GM10847 (cell line): ENCODE data around the gene TDRD12.

Experiments
- POLR2A ChIP-seq: IDR thresholded peaks from 2 replicates; pipeline ENCODE4 v1.6.1; 2011; ENCODE audit not compliant: insufficient read length; ENCODE audit errors: extremely low read depth

TDRD12 gene

DNA sequence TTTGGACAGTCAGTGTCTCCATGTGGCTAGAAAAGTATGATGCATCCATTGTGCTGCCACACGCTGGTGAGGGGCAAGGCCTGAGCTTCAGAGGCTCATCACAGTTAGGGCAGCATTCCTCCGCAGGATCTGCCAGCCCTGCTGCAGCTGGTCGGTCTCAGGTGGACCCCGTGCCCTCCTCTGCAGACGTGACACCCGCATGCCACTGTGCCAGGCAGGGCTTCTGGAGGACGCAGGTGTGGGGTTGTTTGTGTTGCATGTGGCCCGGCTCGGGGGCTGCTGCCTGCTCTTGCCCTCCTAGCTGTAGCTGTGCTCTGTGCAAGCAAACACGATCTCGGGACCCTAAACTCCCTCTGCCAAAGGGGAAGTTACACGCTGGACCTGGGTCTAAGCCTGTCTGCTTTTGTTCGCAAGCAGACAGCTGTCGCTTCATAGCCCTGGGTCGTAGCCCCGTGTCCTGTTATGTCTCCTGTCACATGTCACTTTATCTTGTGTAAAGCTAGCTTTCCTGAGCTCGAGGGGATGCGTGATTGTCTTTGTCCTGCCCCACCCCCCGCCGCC lies 104.7 kb downstream of the TDRD12 start:
- no peak for TF ChIP-seq POLR2A

DNA sequence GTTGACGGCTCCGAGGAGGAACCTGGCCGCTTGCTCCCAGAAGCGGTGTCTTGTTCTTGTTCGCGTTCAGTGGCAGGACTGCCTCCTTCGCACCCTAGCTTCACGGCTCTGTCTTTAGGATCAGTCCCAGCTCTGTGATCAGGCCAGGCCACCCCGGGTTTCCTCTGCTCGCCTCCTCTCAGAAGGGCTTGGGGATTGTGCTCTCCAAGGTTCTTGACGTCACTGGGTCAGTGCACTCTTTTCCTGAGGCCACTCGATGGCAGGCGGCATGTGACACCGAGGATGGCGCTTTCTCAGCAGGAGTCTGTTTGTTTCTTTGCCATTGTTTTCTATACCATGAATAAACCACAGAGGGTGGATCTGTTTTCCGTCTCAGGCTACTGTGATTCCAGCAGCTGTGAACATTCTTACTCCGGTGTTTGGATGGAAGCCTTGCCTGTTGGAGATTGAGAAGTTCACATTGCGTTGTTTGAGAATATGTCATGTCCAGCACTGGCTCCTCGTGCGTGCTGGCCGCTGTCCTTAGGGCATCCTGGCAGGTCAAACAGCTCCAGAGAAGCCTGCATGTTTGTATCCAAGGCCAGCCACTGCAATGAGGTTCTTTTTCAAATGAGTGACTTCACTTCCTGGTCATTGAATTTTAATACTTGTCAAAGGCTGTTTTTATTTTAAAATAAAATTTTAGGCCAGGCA lies 105.5 kb downstream of the TDRD12 start:
- TF ChIP-seq POLR2A: no peak

DNA sequence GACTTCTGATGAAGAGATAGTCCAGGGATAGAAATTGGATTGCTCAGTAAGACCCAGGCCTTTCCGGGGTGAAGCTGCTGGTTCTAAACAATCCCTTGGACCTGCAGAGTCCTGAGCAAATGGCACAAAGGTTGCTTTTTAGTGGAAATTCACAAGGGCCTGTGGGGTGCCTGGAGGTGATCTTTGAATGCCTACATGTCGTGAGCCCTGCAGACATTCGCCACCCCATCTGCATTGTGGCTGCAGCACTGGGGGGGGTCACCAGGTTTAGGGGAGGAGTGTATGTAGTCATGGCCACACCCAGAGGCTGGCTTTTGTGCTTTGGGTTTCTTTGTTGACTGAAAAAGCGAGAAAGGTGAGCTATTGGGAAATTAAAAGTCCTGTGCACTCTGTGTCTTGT lies 108.6 kb downstream of the TDRD12 start:
- no peak for TF ChIP-seq POLR2A

DNA sequence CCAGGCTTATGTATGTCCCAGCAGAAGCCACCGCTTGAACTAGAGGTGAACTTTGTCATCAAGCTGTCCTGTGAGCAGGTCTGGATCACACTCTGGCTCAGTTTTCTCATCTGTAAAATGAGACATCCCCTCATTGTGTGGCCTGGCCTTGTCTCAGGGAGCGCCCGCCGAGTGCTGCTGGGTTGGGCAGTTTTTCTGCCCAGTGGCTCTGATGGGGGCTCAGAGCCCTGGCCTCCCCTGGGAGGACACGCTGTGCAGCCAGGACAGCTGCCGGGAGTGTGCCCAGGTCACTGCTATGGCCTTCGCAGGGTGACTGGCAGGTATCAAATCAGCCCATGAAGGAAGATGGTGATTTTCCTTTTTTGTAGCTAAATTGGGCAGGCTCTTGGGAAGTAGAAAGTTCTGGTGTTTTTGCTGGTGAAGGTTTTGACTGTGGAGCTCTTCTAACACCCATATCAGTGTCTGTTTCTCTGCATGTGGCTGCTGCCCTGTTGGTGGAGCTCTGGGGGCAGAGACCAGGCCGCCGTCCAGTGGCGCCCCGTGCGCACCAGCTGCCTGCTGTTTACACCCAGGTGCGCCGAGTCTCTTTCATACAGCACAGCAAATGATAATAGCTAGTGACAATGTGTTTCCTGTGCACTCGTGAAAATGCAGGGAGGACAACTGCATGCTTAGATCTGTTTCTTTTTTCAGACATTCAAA lies 109.2 kb downstream of the TDRD12 start:
- TF ChIP-seq POLR2A: no peak

DNA sequence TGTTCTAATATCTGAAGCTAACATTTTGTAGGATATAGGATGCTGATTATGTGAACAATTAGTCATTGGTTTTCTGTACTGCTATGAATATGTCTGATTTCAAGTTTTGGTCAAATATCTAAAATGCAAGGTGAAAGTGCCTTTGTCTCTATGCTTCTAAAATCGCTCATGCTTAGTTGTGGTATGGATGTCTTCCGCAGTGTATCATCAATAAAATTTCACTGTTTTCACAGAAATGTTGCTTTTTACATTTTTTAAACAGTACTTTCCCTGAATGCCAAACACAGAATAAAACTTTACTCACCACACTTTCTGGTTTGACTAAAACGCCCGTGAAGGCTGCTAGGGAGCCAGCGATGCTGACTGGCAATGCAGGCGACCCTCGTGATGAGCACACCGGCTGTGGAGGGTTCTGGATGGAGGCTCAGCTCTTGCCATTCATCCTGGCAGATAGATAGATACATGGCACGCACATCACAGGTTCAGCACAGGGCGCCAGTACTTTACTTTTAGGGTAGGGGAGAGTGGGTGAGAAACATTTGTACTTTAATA lies 109.9 kb downstream of the TDRD12 start:
- TF ChIP-seq POLR2A: no peak

DNA sequence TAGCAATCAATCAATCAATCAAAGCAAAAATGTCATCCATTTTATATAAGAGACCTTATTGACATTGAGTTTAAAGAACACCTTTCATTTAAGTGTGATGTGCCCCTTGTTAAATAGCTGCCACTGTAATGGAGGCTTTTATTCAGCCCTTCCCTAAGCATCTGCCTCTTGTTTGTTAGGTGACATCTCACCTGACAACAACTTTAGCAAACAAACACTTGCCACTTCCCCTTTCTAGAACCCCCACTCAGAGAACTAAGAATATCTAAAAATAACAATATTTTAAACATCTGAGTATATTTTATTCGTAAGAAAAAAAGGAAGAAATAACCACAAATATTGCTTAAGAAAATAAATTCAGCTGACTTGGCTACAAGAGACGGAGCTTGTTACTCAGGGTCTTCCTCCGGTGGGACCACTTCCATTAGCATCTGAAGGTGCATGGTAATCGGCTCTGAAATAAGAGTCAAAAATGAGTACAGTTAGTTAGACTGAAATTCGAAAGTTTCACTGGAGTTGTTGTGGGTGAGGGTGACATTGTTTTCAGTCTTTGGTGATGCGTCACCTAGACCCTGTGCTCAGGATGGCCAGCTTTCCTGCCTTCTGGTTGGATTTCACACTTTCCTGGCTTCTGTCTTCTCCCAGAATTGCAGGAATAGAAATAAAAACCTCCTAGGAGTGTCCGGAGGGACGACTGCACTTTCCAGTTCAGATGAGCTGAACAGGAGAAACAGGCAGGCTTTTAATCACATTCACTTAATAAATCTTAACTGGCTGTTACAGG lies 110.9 kb downstream of the TDRD12 start:
- TF ChIP-seq POLR2A: no peak

DNA sequence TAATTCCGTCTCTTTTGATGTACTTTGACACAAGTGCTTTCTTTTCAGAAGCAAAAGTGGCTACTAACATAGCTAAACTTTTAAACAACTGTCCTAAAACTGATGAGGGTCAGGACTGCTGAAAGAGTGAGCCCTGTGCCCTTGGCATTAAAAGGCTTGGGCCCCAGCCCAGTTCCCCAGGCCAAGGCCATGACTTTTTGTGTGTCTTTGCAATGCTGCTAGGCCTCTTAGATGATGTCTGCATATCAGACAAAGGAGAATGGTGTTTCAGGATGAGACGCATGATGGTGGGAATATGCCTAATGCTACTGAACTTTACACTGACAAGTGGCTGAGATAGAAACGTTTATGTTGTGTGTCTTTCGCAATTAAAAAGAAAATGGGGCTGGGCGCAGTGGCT lies 112.0 kb downstream of the TDRD12 start:
- TF ChIP-seq POLR2A: no peak

DNA sequence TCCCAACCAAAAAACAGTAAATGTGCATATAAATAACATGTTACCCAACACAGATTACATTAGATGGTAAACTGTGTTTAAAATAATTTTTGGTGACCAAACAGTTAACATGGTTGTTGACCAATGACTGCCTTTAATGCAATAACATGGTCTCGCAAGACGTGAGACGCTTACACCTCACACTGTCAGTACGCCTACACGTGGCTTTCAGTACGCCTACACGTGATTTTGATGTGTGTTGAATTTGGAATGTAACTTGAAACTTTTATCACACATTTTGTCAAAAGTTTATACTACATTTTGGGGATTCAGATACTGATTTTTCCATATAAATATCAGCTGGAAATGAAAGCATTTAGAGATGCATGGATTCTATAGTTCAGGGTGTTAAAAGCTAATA lies 118.0 kb downstream of the TDRD12 start:
- TF ChIP-seq POLR2A: no peak

DNA sequence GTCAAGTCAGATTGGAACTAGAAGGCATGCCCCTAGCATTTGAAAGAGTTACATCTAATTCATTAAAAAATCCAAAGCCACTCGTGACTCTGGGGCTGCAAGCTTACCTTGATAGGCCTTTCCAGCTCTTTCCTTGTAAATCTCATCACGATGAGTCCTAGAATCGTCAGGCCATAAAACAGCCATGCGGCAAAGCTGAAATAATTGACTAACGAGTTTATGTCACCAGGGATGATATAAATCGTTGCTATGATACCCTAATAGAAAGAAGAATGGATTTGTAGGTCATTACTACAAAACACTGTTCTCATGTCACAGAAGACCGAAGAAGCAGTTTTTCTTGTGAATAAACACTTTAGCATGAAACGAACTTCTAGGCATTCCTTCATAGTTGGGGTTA lies 122.5 kb downstream of the TDRD12 start:
- no peak for TF ChIP-seq POLR2A

DNA sequence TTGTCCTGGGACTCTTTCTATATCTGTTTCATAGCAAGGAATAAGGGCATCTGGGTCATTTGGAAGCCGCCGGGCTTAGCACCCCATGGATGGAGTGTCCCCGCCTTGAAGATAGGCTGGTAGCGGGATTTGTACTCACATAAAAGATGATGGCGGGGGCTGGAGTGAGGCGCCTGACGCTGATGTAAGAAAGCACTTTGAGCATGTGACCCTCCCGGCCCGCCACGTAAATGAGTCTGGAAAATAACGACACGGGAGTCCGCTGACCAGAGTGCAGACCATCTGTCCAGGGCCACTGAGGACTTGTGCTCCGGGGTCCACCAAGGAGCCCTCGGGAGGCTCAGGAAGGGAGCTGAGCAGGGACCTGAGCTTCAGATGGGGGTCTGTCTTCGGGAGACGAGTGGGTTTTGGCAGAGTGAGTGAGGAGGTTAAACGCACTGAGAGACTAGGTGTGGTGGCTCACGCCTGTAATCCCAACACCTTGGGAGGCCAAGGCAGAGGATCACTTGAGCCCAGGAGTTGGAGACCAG lies 124.2 kb downstream of the TDRD12 start:
- no peak for TF ChIP-seq POLR2A

DNA sequence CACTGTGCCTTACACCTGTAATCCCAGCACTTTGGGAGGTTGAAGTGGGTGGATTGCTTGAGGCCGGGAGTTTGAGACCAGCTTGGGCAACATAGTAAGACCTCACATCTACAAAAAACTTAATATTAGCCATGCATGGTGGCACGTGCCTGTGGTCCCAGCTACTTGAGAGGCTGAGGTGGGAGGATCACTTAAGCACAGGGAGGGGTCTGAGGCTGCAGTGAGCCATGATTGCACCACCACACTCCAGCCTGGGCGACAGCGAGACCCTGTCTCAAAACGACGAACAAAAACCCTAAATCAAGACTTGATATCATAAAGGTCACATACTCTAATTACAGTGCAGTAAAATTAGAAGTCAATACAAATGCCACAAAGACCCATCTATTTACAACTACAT lies 132.6 kb downstream of the TDRD12 start:
- no peak for TF ChIP-seq POLR2A

DNA sequence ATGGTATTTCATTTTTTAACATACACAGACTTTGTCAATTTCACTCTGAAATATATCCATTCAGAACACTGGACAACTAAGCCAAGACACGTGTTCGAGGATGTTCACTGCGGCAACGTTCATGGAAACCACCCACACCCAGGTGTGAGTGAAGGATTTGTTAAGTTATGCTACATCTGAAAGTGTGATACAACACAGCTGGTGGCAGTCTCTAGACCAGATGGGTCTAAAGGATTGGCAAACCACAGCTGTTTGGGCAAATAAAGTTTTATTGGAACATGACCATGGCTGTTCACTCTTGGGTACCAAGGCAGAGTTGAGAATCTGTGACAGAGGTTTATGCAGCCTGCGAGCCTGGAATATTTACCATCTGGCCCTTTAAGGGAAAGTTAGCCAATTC lies 138.0 kb downstream of the TDRD12 start:
- TF ChIP-seq POLR2A: no peak

DNA sequence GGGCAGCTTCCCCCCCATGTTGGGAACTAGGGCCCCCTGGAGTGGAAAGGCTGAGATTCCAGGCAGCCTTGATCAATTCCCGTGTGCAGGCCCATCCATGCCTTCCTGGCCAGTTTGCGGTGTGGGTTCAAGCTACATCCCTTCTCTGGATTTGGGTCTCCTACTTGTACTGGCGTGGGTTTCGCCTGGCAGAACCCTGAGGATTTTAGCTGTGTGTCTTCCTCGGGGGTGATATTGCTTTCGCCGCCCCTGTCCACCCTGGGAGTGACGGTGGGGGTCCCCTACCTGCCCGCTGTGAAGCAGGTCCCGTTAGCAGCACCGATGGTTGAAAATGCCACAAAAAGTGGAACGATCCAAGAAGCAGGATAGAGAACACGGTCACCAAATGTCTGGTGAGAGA lies 138.6 kb downstream of the TDRD12 start:
- no peak for TF ChIP-seq POLR2A

DNA sequence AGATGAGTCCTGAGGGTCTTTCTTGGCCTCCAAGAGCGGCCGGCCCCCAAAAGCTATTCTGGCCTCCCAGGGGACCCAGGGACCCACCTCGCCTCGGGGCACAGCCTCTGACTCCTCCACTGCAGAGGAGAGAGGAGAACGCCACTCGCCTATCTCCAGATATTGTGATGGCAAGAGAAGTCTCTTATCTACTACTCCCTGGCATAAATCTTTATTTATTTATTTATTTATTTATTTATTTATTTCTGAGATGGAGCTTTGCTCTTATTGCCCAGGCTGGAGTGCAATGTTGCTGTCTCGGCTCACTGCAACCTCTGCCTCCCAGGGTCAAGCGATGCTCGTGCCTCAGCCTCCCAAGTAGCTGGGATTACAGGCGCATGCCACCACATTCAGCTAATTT lies 139.0 kb downstream of the TDRD12 start:
- TF ChIP-seq POLR2A: no peak

DNA sequence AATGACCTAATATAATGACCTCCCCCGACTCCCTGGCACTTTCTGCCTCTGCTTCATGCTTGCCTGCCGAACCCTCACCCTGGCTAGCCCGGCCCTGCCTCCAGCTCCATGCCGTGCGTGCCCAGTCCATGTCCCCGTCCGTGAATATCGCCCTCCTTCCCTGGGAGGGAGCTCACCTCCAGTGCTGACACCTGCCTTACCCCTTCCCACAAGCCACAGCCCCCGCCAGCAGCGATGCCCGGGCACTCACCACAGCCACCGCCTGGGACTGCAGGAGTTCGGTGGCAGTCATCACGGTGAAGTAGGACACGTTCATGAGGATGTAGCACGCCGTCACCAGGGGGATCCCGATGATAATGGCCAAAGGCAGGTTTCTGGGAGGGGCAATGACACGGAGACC lies 140.0 kb downstream of the TDRD12 start:
- TF ChIP-seq POLR2A: no peak
